HG03097 (cell line): Measurements from ENCODE around the gene POU2F1.

Experiments used
- ATAC-seq: cut with Tn5 transposase; IDR thresholded peaks from one replicate; pipeline ENCODE4 v1.9.1; 2021; ENCODE audit not compliant: unreplicated experiment, low FRiP score

POU2F1 gene

GRCh38 chr1:167456926-167457325, 236.2 kb downstream of the POU2F1 start:
- ATAC-seq, result no peak

GRCh38 chr1:167457936-167458584, 237.4 kb downstream of the POU2F1 start:
- no peak for ATAC-seq

DNA sequence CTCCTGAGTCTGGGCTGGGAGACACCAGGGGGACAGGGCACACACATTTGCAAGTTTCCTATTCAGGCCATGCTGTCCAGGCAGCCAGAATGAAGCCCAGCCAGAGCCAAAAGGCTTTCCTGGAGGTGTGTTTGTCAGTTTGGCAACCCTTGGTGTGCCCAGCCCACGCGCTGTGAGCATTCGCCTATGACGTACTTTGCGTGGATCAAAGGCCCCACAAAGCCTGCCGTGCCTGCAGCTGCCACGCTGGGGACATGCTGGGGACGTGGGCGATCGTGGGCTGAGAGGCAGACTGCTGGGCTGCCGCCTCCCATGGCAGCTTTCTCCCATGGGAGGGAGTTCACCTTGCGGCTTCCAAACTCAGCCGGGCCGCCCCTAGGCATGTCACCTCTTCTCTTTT, 240.2 kb downstream of the POU2F1 start:
- no peak for ATAC-seq

- no peak for ATAC-seq
Measured at GRCh38 chr1:167462341-167462740, 241.7 kb downstream of the POU2F1 start.

DNA sequence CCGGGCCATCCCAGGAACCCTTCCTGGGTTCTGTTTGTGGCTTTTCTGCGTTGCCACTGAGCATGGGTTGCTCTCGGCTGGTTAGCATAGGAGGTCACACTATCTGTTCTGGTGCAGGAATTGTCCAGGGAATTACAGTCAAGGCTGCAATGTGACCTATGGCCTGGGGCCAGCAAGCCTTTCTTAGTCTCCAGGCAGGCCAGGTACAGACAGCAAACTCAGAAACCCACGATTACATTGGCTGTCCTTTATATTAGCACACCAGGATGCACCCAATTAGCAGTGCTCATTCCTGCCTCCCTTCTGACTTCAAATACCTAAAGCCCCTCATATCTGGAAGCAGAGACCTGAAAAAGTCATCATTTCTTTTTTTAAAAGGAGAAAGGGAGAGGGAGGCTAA, 242.4 kb downstream of the POU2F1 start:
- ATAC-seq, result no peak

DNA sequence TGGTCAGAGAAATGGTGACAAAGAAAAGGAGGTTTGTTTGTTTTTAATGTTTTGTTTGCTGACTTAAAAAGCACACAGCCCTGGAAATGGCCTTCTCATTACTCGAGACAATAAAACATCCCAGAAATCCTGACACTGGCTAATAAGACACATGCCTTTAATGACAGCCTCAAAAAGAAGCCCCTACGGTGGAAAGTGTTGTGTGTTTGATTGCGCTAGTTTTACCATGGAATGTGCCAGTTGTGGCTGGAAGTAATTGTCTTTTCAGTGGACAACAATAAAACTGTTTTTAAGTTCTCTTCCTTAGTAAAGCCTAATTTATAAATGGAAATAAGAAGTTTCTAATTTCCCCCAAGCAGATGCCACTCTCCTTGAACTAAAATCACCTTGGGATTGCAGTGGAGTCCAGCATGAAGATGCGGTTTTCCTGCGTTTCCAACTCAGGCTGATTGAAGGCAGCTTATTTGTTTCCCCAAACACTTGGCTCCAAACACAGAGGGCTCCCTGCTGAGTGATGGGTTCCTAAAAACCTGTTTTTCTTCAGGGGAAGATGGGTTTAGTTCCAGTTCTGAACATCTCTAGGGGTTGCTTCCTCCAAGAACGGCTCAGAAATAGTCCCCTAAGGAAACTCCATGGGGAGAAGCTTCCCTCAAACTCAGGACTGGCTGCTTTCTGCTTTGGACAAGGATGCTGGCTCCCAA, 243.3 kb downstream of the POU2F1 start:
- no peak for ATAC-seq

- no peak for ATAC-seq
Measured at GRCh38 chr1:167465018-167465417, 244.3 kb downstream of the POU2F1 start.

DNA sequence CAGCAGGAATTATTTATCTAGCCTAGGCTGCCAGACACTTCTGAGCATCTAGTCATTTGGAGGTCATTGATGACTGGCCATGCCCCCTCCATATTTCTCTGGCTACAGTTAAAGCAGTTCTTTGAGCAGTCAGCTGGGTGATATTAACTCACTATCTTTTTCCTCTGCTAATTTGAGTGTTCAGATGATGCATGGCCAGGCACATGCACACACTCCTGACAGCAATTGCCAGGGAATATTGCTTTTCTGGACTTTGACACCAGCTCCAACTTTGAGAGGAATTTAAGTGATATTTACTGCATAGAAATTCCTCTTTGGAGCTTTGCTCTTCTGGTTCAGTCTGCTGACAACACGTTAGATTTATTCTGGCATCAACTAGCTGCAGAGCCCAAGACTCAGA, 245.1 kb downstream of the POU2F1 start:
- no peak for ATAC-seq

GRCh38 chr1:167467126-167467710, 246.5 kb downstream of the POU2F1 start:
- ATAC-seq, result no peak

DNA sequence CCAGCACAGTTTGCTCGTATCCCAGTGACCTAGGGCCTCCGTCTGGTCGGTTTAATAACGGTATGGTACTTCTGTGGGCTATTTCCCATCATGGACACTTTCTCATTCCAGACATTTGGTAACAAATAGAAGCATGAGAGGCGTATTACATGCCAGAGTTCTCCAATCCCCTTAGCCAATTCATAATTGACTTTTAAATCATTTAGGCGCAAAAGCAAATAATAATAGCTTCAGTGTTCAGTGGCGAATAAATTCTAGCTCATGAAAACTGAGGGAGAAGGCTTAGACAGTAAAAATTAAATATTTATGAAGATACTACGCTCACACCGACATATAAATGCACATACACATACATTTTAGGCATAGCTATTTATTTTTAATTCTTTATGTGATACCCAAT, 247.1 kb downstream of the POU2F1 start:
- no peak for ATAC-seq

GRCh38 chr1:167469280-167469965, 248.7 kb downstream of the POU2F1 start:
- ATAC-seq, result no peak

- ATAC-seq, result no peak
Measured at GRCh38 chr1:167471568-167471967, 250.9 kb downstream of the POU2F1 start.

DNA sequence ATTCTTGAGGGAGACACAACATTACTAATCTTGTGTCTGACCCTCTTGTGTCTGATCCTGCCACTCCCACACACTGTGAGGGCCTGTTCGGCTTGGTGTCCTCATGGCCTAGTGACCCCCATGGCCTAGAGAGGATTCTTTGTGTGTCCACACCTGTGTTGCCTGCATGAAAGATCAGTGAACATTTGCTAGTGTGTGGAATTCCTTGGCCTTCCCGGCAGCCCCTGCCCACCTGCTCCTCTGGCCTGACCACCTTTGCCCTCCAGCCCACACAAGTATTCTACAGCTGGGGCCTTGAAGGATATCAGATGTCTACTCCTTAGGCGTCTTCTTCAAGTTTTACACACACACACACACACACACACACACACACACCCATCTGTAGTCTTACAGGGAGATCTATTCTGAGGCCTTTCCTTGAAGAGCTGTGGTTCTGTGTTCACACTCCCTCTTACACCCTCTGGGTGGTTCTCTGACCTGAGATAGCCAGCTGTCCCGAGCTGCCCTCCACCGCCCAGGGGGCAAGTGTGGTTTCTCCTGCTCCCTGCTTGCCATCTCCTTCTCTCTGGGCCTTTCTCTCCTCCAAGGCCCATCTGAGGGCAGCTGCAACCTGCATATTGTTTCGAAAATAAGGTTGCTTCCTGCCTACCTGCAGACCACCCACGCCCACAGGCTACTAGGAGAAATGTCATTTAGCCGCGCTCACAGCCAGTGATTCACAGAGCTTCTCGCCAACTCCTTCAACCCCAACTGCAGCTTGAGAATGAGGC, 252.3 kb downstream of the POU2F1 start:
- no peak for ATAC-seq

- ATAC-seq, result no peak
Measured at GRCh38 chr1:167473761-167474160, 253.1 kb downstream of the POU2F1 start.

GRCh38 chr1:167474191-167474641, 253.5 kb downstream of the POU2F1 start:
- no peak for ATAC-seq

DNA sequence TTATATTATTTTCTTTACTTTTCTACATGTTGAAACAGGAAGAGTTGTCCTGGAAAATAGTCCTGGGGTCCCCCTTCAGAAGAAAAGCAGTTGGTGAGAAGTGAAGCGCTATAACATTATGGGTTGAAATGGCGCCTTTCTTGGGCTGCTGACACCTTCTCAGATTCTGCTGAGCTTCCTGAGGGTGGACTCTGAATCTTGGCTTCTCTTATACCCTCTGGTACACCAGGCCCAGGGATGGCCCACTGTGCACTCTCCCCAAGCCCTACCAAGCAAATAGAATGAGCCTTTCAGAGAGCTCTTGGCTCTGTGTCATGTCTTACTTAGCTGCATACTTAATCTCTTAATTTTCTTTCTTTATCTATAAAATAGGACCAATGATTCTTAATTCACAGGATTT, 255.4 kb downstream of the POU2F1 start:
- ATAC-seq, result no peak
